Measurements from ENCODE around the gene STAT3. TPM values are rescaled to one million over a fixed set of nuclear protein-coding genes. Genes with fewer than 3 reads are reported as not detected.

The STAT3 gene
- total and polyA plus RNA-seq, 9 of the 15 experiments (the other 6 are each of a cell fraction or from before 2014, with no cell fraction given): 90.0 to 179 (median 114) TPM

DNA sequence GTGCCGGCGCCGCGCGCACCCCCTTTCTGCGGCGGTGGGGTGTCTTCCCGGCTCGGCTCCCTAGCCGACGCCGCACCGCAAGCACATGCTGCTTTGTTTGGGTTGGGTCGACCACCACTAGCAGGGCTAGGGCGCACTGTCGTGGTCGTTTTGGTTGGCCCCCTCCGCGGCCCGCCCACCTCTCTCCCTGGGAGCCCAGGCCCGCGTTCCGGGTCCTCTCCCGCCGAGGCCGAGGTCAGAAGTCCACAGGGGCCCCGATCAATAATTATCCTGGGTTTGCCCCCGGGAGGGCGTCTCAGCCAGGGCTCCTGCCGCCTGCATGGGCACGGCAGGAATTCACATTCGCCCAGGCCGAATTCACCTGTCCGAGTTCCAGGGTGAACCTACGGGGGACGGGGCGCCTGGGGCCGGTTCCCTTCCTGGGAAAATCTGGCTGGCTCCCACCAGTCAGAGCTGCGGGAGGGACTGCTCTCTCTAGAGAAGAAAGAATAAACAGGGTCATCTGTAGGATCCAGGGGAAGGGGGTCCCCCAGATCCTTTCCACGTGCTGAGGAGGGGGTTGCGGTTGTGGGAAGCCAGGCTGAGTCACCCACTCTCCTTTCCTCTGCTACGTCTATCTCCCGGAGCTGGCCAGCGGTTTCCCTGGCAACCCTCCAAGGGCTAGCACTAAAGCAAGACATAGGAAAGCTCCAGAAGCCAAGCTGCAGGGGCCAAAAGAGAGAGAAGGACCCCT lies 111.5 kb downstream of the STAT3 start (continued):
- TF ChIP-seq, protein P1, sequence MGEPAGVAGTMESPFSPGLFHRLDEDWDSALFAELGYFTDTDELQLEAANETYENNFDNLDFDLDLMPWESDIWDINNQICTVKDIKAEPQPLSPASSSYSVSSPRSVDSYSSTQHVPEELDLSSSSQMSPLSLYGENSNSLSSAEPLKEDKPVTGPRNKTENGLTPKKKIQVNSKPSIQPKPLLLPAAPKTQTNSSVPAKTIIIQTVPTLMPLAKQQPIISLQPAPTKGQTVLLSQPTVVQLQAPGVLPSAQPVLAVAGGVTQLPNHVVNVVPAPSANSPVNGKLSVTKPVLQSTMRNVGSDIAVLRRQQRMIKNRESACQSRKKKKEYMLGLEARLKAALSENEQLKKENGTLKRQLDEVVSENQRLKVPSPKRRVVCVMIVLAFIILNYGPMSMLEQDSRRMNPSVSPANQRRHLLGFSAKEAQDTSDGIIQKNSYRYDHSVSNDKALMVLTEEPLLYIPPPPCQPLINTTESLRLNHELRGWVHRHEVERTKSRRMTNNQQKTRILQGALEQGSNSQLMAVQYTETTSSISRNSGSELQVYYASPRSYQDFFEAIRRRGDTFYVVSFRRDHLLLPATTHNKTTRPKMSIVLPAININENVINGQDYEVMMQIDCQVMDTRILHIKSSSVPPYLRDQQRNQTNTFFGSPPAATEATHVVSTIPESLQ (CRISPR knock-in tag; IDR thresholded peaks at IDR 0.05): no peak
- TF ChIP-seq TFAM (CRISPR knock-in tag; conservative IDR thresholded peaks at IDR 0.05): no peak
- TF ChIP-seq, protein P2, sequence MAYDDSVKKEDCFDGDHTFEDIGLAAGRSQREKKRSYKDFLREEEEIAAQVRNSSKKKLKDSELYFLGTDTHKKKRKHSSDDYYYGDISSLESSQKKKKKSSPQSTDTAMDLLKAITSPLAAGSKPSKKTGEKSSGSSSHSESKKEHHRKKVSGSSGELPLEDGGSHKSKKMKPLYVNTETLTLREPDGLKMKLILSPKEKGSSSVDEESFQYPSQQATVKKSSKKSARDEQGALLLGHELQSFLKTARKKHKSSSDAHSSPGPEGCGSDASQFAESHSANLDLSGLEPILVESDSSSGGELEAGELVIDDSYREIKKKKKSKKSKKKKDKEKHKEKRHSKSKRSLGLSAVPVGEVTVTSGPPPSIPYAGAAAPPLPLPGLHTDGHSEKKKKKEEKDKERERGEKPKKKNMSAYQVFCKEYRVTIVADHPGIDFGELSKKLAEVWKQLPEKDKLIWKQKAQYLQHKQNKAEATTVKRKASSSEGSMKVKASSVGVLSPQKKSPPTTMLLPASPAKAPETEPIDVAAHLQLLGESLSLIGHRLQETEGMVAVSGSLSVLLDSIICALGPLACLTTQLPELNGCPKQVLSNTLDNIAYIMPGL (CRISPR knock-in tag; IDR thresholded peaks at IDR 0.05): no peak
- TF ChIP-seq ZNF699 (CRISPR knock-in tag; IDR thresholded peaks at IDR 0.05; ENCODE audit: insufficient replicate concordance): no peak
- no peak for TF ChIP-seq SAFB (IDR thresholded peaks at IDR 0.05; ENCODE audit: borderline replicate concordance, low read depth, low read length)
- no peak for TF ChIP-seq GTF2A2 (tag; IDR thresholded peaks at IDR 0.05)
- no peak for TF ChIP-seq TCFL5 (CRISPR knock-in tag; conservative IDR thresholded peaks at IDR 0.05)
- no peak for TF ChIP-seq GATA2 (CRISPR knock-in tag; IDR thresholded peaks at IDR 0.05)
- TF ChIP-seq SNRNP70 (optimal IDR thresholded peaks at IDR 0.05; ENCODE audit: low read depth, low read length): no peak
- TF ChIP-seq NBN (IDR thresholded peaks at IDR 0.05; ENCODE audit: low read depth): peak; percentile 69; the same call in 1 of the 2 replicates
- TF ChIP-seq CHD1 (IDR thresholded peaks at IDR 0.05; ENCODE audit: low read length): no peak
- TF ChIP-seq, protein P3, sequence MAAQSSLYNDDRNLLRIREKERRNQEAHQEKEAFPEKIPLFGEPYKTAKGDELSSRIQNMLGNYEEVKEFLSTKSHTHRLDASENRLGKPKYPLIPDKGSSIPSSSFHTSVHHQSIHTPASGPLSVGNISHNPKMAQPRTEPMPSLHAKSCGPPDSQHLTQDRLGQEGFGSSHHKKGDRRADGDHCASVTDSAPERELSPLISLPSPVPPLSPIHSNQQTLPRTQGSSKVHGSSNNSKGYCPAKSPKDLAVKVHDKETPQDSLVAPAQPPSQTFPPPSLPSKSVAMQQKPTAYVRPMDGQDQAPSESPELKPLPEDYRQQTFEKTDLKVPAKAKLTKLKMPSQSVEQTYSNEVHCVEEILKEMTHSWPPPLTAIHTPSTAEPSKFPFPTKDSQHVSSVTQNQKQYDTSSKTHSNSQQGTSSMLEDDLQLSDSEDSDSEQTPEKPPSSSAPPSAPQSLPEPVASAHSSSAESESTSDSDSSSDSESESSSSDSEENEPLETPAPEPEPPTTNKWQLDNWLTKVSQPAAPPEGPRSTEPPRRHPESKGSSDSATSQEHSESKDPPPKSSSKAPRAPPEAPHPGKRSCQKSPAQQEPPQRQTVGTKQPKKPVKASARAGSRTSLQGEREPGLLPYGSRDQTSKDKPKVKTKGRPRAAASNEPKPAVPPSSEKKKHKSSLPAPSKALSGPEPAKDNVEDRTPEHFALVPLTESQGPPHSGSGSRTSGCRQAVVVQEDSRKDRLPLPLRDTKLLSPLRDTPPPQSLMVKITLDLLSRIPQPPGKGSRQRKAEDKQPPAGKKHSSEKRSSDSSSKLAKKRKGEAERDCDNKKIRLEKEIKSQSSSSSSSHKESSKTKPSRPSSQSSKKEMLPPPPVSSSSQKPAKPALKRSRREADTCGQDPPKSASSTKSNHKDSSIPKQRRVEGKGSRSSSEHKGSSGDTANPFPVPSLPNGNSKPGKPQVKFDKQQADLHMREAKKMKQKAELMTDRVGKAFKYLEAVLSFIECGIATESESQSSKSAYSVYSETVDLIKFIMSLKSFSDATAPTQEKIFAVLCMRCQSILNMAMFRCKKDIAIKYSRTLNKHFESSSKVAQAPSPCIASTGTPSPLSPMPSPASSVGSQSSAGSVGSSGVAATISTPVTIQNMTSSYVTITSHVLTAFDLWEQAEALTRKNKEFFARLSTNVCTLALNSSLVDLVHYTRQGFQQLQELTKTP (IDR thresholded peaks at IDR 0.05; ENCODE audit: low read depth in 1 of 2, partially characterized antibody in 2 of 2): peak in 1 of 2 experiments; percentile 27
- no peak for TF ChIP-seq RBM25 (IDR thresholded peaks at IDR 0.05; ENCODE audit: low read depth, low read length, severe bottlenecking)
- TF ChIP-seq, protein P4, sequence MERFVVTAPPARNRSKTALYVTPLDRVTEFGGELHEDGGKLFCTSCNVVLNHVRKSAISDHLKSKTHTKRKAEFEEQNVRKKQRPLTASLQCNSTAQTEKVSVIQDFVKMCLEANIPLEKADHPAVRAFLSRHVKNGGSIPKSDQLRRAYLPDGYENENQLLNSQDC (CRISPR knock-in tag; IDR thresholded peaks at IDR 0.05): 0 out of 2 replicates have a peak, but pooled peaks have one; percentile 47
- peak; percentile 8; the same call in 1 of the 2 replicates for TF ChIP-seq DMBX1 (CRISPR knock-in tag; IDR thresholded peaks at IDR 0.05; ENCODE audit: borderline replicate concordance)
- no peak for TF ChIP-seq KLF1 (tag; IDR thresholded peaks at IDR 0.05)
- no peak for TF ChIP-seq ZNF354B (CRISPR knock-in tag; IDR thresholded peaks at IDR 0.05)
